GM12878 (cell line): ENCODE data around the gene OR2AJ1. TPM values are rescaled to one million over a fixed set of nuclear protein-coding genes. Genes with fewer than 3 reads are reported as not detected.

Source experiments
- ATAC-seq: fragments of 200-7000 bp; cut with Tn5 transposase; 3 replicates; pipeline ENCODE4 v1.9.1; 2020; ENCODE audit warnings: mild to moderate bottlenecking, moderate library complexity
- BruUV-seq: library from RNA; stranded (reverse); fragments of 400-500 nt; replicated peaks from 2 replicates; lab custom pipeline; 2021; lab: Mats Ljungman, UMichigan
- CTCF ChIA-PET: fragments of 300-600 bp; sonication (Branson Sonifier 250); formaldehyde crosslinking; extraction: SDS; loops from one replicate; lab custom pipeline; 2021; ENCODE audit warnings: inconsistent platforms; lab: Yijun Ruan, JAX
- POLR2A ChIA-PET: fragments of 350-600 bp; formaldehyde crosslinking; extraction: SDS; loops from one replicate; lab custom pipeline; 2021; ENCODE audit warnings: inconsistent platforms; lab: Charles Lee
- RAD21 ChIA-PET: fragments of 300-600 bp; sonication (Branson Sonifier 250); formaldehyde crosslinking; loops from one replicate; lab custom pipeline; 2023; ENCODE audit warnings: antibody characterized with exemption; ENCODE audit not compliant: unreplicated experiment; lab: Charles Lee
- SMC1A ChIA-PET: fragments of 300-600 bp; sonication (Branson Sonifier 250); formaldehyde crosslinking; loops from one replicate; lab custom pipeline; 2023; ENCODE audit not compliant: unreplicated experiment, uncharacterized antibody; lab: Charles Lee
- DNase-seq: peaks from one replicate; pipeline ENCODE4 v3.0.0-alpha.2; 2011; ENCODE audit warnings: low read depth, low spot score
- FAIRE-seq: peaks from 3 replicates; lab custom pipeline; 2011; peaks lifted over from hg19 to GRCh38; lab: Jason Lieb, UNC
- H2AFZ ChIP-seq: 2 replicates; pipeline ENCODE4 v1.6.0; 2011; ENCODE audit warnings: low read depth, low read length, control low read depth; ENCODE audit not compliant: control insufficient read depth
- H3K27ac ChIP-seq: 2 replicates; pipeline ENCODE4 v1.5.1; 2011; ENCODE audit warnings: control low read depth; ENCODE audit not compliant: control insufficient read depth, insufficient read depth
- H3K27me3 ChIP-seq, 2 experiments: replicated peaks in 1 of 2; 2 replicates each; pipeline versions ENCODE4 v1.6.0 to v1.6.1; 2011; ENCODE audit warnings: low read length in 1 of 2; ENCODE audit not compliant: control insufficient read depth in 2 of 2, insufficient read depth in 2 of 2
- H3K36me3 ChIP-seq, 2 experiments: 2 replicates each; pipeline ENCODE4 v1.5.1; 2011; ENCODE audit warnings: low read length in 1 of 2; ENCODE audit not compliant: control insufficient read depth in 2 of 2, insufficient read depth in 2 of 2
- H3K4me1 ChIP-seq: 2 replicates; pipeline ENCODE4 v1.6.1; 2011; ENCODE audit warnings: mild to moderate bottlenecking, low read length, moderate library complexity, mixed read lengths; ENCODE audit not compliant: control insufficient read depth, insufficient read depth
- H3K4me2 ChIP-seq: 2 replicates; pipeline ENCODE4 v1.6.0; 2011; ENCODE audit warnings: control low read depth; ENCODE audit not compliant: control insufficient read depth, insufficient read depth
- H3K4me3 ChIP-seq: fragments of 200-600 bp; sonication (generic); 2 replicates; pipeline ENCODE4 v1.5.1; 2016
- H3K79me2 ChIP-seq: 2 replicates; pipeline ENCODE4 v1.6.0; 2011; ENCODE audit warnings: low read length; ENCODE audit not compliant: control insufficient read depth, insufficient read depth
- H3K9ac ChIP-seq: 2 replicates; pipeline ENCODE4 v1.8.0; 2011; ENCODE audit warnings: low read length, control low read depth, mixed read lengths; ENCODE audit not compliant: control insufficient read depth, insufficient read depth
- H3K9me3 ChIP-seq: replicated peaks from 3 replicates; pipeline ENCODE4 v1.5.1; 2011; ENCODE audit warnings: mild to moderate bottlenecking, low read length; ENCODE audit not compliant: control insufficient read depth, insufficient read depth
- H4K20me1 ChIP-seq: 2 replicates; pipeline ENCODE4 v1.6.0; 2011; ENCODE audit not compliant: control insufficient read depth, insufficient read depth
- LARP7 ChIP-seq: fragments of 450-650 bp; IDR thresholded peaks from 2 replicates; pipeline ENCODE4 v1.6.1; 2017; ENCODE audit warnings: mild to moderate bottlenecking
- RBBP5 ChIP-seq: fragments of 200-600 bp; sonication (generic); conservative IDR thresholded peaks from 2 replicates; pipeline ENCODE4 v1.6.1; 2016
- WGBS: methylation state at CpG from one replicate; pipeline ENCODE4 v1.1.6; 2016; ENCODE audit warnings: low lambda C conversion rate; ENCODE audit not compliant: insufficient replicate concordance, insufficient coverage; ENCODE audit errors: missing lambda C conversion rate; 5-methylcytosine and 5-hydroxymethylcytosine counted together
- in situ Hi-C: fragments of 300-500 bp; cut with MboI; formaldehyde crosslinking; loops from 9 replicates; pipeline ENCODE4 v1.14.3; 2018; ENCODE audit warnings: mixed read lengths
- intact Hi-C: fragments of 100-400 bp; cut with micrococcal nuclease; formaldehyde crosslinking; loops from one replicate; pipeline ENCODE4 v1.14.2; 2022; ENCODE audit not compliant: unreplicated experiment
- polyA plus RNA-seq, 11 experiments: library from polyadenylated mRNA; depleted of rRNA in 4 of 11; unstranded in 6 of 11; stranded (reverse) in 5 of 11; fragments of >200 nt; fragmentation: Nextera tagmentation in 4 of 11; fragmentation: Illumina TruSeq in 1 of 11; extraction: Ambion mirVana in 4 of 11; extraction: Trizol in 1 of 11; gene quantifications; 1 replicate in 1 of 11; 2 replicates in 10 of 11; pipeline versions ENCODE4 v1.2.1 to v1.2.3, GENCODE V29; 2011 to 2016; ENCODE audit warnings: inconsistent platforms in 2 of 11, missing spikeins in 2 of 11, low read depth in 1 of 11
- total RNA-seq, 4 experiments: library from RNA; depleted of rRNA in 3 of 4; stranded (reverse); fragments of >200 nt in 3 of 4; fragmentation: Illumina TruSeq in 1 of 4; extraction: Trizol in 1 of 4; gene quantifications; 2 replicates each; pipeline versions ENCODE4 v1.2.1 to v1.2.3, GENCODE V29; 2013 to 2021
- TF ChIP-seq, protein P1 (sequence below): fragments of 150-350 bp; IDR thresholded peaks from 2 replicates; pipeline ENCODE4 v1.6.1; 2014; ENCODE audit warnings: mild to moderate bottlenecking, low read depth, low read length
- TF ChIP-seq, protein P2 (sequence below): fragments of 450-650 bp; IDR thresholded peaks from 2 replicates; pipeline ENCODE4 v1.6.1; 2017; ENCODE audit warnings: borderline replicate concordance
- TF ChIP-seq, protein P3 (sequence below): fragments of 450-650 bp; IDR thresholded peaks from 2 replicates; pipeline ENCODE4 v1.6.1; 2017; ENCODE audit warnings: low read depth, mild to moderate bottlenecking, moderate library complexity
- TF ChIP-seq, protein P4 (sequence below): fragments of 450-650 bp; IDR thresholded peaks from 2 replicates; pipeline ENCODE4 v1.6.1; 2017; ENCODE audit warnings: mild to moderate bottlenecking
- TF ChIP-seq, protein P5 (sequence below): fragments of 450-650 bp; IDR thresholded peaks from 2 replicates; pipeline ENCODE4 v1.6.1; 2018; ENCODE audit warnings: borderline replicate concordance, mild to moderate bottlenecking; ENCODE audit not compliant: partially characterized antibody

The OR2AJ1 gene
- total and polyA plus RNA-seq, 10 of the 15 experiments (the other 5 are each of a cell fraction or from before 2014, with no cell fraction given), result not detected

DNA sequence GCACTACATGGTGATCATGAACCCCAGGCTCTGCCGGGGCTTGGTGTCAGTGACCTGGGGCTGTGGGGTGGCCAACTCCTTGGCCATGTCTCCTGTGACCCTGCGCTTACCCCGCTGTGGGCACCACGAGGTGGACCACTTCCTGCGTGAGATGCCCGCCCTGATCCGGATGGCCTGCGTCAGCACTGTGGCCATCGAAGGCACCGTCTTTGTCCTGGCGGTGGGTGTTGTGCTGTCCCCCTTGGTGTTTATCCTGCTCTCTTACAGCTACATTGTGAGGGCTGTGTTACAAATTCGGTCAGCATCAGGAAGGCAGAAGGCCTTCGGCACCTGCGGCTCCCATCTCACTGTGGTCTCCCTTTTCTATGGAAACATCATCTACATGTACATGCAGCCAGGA, 28.7 kb upstream of the OR2AJ1 start:
- DNase-seq (no peak), FAIRE-seq (no peak), ATAC-seq (no peak)
- H3K36me3 ChIP-seq, result no peaks in the 10 kb centered on the region
- WGBS, result 63% methylated on average over 14 of the region's 14 CpGs
- H3K4me1 ChIP-seq, result no peaks in the 10 kb centered on the region
- intact Hi-C loops, result no loop called here
- no peaks in the 10 kb centered on the region for H3K27me3 ChIP-seq
- no peaks in the 10 kb centered on the region for H3K79me2 ChIP-seq
- no peak overlapping the region for H2AFZ ChIP-seq
- BruUV-seq, result no TSS peak
- SMC1A ChIA-PET, result interaction anchor here (0.8 to 1.2 kb wide), 2 partner anchors 11 to 213 kb away, joined by 4 to 5 read pairs; no protein-coding TSS in a partner anchor
- H4K20me1 ChIP-seq, result no peaks in the 10 kb centered on the region
- POLR2A ChIA-PET, result no interaction called here
- RAD21 ChIA-PET, result no interaction called here
- in situ Hi-C loops, result no loop called here
- TF ChIP-seq, protein P1, sequence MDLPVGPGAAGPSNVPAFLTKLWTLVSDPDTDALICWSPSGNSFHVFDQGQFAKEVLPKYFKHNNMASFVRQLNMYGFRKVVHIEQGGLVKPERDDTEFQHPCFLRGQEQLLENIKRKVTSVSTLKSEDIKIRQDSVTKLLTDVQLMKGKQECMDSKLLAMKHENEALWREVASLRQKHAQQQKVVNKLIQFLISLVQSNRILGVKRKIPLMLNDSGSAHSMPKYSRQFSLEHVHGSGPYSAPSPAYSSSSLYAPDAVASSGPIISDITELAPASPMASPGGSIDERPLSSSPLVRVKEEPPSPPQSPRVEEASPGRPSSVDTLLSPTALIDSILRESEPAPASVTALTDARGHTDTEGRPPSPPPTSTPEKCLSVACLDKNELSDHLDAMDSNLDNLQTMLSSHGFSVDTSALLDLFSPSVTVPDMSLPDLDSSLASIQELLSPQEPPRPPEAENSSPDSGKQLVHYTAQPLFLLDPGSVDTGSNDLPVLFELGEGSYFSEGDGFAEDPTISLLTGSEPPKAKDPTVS, result no peak
- no peak for TF ChIP-seq RBBP5
- TF ChIP-seq, protein P2, sequence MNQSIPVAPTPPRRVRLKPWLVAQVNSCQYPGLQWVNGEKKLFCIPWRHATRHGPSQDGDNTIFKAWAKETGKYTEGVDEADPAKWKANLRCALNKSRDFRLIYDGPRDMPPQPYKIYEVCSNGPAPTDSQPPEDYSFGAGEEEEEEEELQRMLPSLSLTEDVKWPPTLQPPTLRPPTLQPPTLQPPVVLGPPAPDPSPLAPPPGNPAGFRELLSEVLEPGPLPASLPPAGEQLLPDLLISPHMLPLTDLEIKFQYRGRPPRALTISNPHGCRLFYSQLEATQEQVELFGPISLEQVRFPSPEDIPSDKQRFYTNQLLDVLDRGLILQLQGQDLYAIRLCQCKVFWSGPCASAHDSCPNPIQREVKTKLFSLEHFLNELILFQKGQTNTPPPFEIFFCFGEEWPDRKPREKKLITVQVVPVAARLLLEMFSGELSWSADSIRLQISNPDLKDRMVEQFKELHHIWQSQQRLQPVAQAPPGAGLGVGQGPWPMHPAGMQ, result no peak
- TF ChIP-seq, protein P3, sequence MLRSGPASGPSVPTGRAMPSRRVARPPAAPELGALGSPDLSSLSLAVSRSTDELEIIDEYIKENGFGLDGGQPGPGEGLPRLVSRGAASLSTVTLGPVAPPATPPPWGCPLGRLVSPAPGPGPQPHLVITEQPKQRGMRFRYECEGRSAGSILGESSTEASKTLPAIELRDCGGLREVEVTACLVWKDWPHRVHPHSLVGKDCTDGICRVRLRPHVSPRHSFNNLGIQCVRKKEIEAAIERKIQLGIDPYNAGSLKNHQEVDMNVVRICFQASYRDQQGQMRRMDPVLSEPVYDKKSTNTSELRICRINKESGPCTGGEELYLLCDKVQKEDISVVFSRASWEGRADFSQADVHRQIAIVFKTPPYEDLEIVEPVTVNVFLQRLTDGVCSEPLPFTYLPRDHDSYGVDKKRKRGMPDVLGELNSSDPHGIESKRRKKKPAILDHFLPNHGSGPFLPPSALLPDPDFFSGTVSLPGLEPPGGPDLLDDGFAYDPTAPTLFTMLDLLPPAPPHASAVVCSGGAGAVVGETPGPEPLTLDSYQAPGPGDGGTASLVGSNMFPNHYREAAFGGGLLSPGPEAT, result no peak
- TF ChIP-seq, protein P4, sequence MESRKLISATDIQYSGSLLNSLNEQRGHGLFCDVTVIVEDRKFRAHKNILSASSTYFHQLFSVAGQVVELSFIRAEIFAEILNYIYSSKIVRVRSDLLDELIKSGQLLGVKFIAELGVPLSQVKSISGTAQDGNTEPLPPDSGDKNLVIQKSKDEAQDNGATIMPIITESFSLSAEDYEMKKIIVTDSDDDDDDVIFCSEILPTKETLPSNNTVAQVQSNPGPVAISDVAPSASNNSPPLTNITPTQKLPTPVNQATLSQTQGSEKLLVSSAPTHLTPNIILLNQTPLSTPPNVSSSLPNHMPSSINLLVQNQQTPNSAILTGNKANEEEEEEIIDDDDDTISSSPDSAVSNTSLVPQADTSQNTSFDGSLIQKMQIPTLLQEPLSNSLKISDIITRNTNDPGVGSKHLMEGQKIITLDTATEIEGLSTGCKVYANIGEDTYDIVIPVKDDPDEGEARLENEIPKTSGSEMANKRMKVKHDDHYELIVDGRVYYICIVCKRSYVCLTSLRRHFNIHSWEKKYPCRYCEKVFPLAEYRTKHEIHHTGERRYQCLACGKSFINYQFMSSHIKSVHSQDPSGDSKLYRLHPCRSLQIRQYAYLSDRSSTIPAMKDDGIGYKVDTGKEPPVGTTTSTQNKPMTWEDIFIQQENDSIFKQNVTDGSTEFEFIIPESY, result no peak
- TF ChIP-seq, protein P5, sequence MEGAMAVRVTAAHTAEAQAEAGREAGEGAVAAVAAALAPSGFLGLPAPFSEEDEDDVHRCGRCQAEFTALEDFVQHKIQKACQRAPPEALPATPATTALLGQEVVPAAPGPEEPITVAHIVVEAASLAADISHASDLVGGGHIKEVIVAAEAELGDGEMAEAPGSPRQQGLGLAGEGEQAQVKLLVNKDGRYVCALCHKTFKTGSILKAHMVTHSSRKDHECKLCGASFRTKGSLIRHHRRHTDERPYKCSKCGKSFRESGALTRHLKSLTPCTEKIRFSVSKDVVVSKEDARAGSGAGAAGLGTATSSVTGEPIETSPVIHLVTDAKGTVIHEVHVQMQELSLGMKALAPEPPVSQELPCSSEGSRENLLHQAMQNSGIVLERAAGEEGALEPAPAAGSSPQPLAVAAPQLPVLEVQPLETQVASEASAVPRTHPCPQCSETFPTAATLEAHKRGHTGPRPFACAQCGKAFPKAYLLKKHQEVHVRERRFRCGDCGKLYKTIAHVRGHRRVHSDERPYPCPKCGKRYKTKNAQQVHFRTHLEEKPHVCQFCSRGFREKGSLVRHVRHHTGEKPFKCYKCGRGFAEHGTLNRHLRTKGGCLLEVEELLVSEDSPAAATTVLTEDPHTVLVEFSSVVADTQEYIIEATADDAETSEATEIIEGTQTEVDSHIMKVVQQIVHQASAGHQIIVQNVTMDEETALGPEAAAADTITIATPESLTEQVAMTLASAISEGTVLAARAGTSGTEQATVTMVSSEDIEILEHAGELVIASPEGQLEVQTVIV, result no peak
- no peak for TF ChIP-seq LARP7
- H3K4me2 ChIP-seq, result no peak overlapping the region
- H3K4me3 ChIP-seq, result no peak overlapping the region
- CTCF ChIA-PET, result interaction anchor here (0.9 kb wide), 1 partner anchor 12 kb away, joined by 3 read pairs; no protein-coding TSS in a partner anchor
- no peak overlapping the region for H3K9ac ChIP-seq
- no peak overlapping the region for H3K27ac ChIP-seq
- H3K9me3 ChIP-seq, result no peaks in the 10 kb centered on the region
